Measurements from ENCODE around the gene RNF207.

DNA sequence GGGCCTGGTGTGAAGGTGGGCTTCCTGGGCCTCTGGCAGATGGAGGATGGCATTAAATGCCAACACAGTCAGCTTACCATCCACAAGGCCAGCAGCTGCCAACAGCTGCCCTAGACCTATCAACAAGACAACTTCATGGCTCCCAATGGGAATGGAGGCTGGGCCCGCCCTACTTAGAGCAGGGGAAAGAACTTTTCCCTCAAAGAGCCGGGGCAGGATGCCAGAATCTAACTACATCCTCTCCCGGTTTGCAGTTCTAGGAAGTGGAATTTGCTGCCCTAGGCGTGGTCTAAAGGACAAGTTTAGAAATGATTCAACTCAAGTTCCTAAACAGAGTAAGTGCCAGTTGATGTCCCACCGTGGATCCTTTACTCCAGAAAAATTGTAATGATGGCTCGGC, 16.7 kb downstream of the RNF207 start:
- TF ChIP-seq, protein P1, sequence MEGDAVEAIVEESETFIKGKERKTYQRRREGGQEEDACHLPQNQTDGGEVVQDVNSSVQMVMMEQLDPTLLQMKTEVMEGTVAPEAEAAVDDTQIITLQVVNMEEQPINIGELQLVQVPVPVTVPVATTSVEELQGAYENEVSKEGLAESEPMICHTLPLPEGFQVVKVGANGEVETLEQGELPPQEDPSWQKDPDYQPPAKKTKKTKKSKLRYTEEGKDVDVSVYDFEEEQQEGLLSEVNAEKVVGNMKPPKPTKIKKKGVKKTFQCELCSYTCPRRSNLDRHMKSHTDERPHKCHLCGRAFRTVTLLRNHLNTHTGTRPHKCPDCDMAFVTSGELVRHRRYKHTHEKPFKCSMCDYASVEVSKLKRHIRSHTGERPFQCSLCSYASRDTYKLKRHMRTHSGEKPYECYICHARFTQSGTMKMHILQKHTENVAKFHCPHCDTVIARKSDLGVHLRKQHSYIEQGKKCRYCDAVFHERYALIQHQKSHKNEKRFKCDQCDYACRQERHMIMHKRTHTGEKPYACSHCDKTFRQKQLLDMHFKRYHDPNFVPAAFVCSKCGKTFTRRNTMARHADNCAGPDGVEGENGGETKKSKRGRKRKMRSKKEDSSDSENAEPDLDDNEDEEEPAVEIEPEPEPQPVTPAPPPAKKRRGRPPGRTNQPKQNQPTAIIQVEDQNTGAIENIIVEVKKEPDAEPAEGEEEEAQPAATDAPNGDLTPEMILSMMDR (IDR thresholded peaks at IDR 0.05; ENCODE audit: low read depth, low read length, missing input control) = no peak
- TF ChIP-seq TAF1 (conservative IDR thresholded peaks at IDR 0.05) (no peak), ATF3 (IDR thresholded peaks at IDR 0.05) (no peak), GABPA (IDR thresholded peaks at IDR 0.05 in 1 of 2, conservative IDR thresholded peaks at IDR 0.05 in 1 of 2) (no peak), SP1 (IDR thresholded peaks at IDR 0.05) (no peak), JUND (IDR thresholded peaks at IDR 0.05) (no peak), FOXA2 (IDR thresholded peaks at IDR 0.05) (no peak), RAD21 (IDR thresholded peaks at IDR 0.05) (no peak), YY1 (IDR thresholded peaks at IDR 0.05) (no peak)
- TF ChIP-seq, protein P2, sequence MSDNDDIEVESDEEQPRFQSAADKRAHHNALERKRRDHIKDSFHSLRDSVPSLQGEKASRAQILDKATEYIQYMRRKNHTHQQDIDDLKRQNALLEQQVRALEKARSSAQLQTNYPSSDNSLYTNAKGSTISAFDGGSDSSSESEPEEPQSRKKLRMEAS (IDR thresholded peaks at IDR 0.05) = no peak
- TF ChIP-seq, protein P3, sequence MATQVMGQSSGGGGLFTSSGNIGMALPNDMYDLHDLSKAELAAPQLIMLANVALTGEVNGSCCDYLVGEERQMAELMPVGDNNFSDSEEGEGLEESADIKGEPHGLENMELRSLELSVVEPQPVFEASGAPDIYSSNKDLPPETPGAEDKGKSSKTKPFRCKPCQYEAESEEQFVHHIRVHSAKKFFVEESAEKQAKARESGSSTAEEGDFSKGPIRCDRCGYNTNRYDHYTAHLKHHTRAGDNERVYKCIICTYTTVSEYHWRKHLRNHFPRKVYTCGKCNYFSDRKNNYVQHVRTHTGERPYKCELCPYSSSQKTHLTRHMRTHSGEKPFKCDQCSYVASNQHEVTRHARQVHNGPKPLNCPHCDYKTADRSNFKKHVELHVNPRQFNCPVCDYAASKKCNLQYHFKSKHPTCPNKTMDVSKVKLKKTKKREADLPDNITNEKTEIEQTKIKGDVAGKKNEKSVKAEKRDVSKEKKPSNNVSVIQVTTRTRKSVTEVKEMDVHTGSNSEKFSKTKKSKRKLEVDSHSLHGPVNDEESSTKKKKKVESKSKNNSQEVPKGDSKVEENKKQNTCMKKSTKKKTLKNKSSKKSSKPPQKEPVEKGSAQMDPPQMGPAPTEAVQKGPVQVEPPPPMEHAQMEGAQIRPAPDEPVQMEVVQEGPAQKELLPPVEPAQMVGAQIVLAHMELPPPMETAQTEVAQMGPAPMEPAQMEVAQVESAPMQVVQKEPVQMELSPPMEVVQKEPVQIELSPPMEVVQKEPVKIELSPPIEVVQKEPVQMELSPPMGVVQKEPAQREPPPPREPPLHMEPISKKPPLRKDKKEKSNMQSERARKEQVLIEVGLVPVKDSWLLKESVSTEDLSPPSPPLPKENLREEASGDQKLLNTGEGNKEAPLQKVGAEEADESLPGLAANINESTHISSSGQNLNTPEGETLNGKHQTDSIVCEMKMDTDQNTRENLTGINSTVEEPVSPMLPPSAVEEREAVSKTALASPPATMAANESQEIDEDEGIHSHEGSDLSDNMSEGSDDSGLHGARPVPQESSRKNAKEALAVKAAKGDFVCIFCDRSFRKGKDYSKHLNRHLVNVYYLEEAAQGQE (IDR thresholded peaks at IDR 0.05) = no peak
- TF ChIP-seq, protein P4, sequence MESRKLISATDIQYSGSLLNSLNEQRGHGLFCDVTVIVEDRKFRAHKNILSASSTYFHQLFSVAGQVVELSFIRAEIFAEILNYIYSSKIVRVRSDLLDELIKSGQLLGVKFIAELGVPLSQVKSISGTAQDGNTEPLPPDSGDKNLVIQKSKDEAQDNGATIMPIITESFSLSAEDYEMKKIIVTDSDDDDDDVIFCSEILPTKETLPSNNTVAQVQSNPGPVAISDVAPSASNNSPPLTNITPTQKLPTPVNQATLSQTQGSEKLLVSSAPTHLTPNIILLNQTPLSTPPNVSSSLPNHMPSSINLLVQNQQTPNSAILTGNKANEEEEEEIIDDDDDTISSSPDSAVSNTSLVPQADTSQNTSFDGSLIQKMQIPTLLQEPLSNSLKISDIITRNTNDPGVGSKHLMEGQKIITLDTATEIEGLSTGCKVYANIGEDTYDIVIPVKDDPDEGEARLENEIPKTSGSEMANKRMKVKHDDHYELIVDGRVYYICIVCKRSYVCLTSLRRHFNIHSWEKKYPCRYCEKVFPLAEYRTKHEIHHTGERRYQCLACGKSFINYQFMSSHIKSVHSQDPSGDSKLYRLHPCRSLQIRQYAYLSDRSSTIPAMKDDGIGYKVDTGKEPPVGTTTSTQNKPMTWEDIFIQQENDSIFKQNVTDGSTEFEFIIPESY (IDR thresholded peaks at IDR 0.05) = no peak
